HG03558 (cell line): Measurements from ENCODE around the gene PLXDC1.
"Not testable (repeated sequence)": the region's sequence is repeated elsewhere in the genome, so short reads cannot be mapped to it uniquely, and the experiment has no call there.

Source experiments
- ATAC-seq: cut with Tn5 transposase; IDR thresholded peaks from one replicate; pipeline ENCODE4 v1.9.1; 2021; ENCODE audit warnings: moderate number of reproducible peaks; ENCODE audit not compliant: unreplicated experiment; ENCODE audit errors: extremely low read depth

Gene PLXDC1

DNA sequence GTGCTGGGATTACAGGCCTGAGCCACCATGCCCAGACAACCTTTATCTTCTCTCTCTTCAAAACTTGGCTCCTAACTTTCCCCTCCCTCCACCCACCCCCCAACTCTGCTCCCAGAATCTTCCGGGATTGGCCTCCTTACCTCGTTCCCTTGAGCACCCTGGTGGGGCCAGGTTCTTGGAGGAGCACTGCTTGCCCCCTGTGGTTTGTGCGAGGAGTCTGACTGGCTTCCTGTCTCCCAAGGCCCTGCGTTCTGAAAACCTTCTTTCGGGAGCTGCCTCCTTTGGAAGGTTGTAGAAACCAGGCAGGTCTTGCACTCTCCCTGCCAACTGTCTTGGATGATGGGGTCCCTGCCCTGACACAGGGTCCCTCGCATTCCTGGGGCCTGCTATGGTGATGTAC is 19.8 kb downstream of the PLXDC1 start:
- ATAC-seq, result no peak

DNA sequence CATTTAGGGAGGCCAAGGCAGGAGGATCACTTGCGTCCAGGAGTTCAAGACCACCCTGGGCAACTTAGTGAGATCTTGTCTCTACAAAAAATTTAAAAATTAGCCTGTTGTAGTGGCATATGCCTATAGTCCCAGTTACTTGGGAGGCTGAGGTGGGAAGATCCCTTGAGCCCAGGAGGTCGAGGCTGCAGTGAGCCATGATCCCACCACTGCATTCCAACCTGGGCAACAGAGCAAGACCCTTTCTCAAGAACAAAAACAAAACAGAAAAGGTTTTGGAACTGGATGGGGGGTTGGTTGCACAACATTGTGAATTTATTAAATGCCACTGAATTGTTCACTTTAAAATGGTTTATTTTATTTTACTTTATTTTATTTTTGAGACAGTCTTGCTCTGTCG is 21.2 kb downstream of the PLXDC1 start:
- ATAC-seq, result no peak

DNA sequence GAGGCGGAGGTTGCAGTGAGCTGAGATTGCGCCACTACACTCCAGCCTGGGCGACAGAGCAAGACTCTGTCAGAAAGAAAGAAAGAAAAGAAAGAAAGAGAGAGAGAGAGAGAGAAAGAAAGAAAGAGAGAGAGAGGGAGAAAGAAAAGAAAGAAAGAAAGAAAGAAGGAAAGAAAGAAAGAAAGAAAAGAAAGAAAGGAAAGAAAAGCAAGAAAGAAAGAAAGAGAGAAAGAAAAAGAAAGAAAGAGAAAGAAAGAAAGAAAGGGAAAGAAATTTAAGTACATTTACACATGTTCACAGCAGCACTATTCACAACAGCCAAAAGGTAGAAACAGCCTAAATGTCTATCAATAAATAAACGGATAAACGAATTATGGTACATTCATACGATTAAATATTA is 21.9 kb downstream of the PLXDC1 start:
- ATAC-seq, result not testable (repeated sequence)

DNA sequence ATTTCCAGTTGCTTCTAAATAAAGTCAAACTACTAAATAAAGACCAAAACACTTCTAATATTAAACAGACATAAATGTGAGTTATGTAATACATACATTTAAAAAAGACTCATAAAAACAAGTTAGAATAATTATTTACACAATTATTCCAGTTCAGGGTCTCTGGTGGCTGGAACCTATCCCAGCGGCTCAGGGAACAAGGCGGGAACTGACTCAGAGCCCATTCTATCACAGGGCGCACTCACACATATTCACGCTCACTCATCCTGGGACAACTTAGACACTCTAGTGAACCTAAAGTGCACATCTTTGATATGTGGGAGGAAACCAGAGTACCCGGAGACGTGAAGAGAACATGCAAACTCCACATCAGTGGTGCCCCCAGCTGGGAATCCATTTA is 25.0 kb downstream of the PLXDC1 start:
- no peak for ATAC-seq

DNA sequence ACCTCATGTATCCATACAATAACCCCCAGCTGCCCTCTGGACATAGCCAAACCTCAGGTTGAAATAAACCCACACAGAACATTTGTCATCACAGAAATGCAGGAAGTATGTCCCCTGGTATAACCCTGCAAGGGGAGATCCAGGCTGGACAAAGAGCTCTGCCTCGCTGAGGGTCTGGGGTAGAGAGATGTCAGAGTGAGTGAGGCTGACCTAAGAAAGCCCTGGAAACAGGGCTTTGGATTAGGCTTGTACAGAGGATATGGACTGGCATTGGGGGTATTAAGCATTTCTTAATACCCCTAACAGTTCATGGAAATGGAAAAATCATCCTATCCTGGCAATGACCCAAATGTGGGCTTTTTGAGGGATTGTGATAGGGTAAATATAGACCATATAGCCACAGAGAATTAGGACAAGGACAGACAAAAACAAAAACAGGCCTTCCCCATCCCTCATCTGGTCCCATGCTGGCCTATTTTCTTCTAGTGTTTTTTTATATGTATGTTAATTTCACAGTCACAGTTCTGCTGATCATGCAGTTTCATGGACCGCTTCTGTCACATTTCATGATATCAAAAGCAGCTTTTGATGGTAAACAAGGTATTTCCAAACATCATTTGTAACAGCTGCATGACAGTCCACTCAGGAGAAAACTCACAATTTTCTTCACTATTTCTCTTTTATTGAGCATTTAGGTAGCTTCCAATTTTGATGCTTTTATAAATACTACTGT is 26.1 kb downstream of the PLXDC1 start:
- ATAC-seq, result no peak

DNA sequence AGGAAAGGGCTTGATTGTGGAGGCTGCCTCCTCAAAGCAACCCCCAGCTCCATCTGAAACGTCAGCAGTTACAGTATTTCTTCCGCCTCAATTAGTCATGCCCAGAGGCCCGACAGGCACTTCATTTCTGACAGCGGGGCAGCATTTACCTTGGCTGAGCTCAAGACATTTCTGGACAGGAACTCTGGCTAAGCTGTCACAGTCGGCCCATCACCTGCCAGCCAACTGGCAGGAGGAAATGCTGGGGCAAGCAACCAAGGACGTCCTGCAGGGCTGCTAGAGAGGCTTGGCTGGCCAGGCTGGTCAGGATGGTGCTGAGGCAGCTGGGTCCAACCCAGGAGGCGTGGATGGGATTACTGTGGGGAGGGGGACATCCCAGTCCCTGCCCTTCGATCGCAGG is 27.8 kb downstream of the PLXDC1 start:
- no peak for ATAC-seq

DNA sequence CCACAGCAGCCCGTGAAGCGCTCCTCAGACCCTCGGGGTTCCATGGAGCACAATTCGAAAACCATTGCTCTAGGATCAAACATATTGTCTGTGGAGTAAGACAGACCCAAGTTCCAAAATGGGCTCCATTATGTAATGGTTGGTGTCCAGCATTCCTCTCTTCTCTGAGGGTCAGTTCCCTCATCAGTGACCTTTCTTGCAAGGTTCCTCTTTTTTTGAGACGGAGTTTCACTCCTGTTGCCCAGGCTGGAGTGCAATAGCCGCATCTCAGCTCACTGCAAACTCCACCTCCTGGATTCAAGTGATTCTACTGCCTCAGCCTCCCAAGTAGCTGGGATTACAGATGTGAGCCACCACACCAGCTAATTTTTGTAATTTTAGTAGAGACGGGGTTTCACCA is 28.4 kb downstream of the PLXDC1 start:
- ATAC-seq, result no peak

DNA sequence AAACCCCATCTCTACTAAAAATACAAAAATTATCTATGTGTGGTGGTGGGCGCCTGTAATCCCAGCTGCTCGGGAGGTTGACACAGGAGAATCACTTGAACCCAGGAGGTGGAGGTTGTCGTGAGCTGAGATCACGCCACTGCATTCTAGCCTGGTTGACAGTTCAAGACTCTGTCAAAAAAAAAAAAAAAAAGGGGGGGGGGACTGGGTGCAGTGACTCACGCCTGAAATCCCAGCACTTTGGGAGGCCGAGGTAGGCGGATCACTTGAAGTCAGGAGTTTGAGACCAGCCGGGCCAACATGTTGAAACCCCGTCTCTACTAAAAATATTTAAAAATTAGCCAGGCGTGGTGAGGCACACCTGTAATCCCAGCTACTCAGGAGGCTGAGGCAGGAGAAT is 29.5 kb downstream of the PLXDC1 start:
- ATAC-seq, result not testable (repeated sequence)

DNA sequence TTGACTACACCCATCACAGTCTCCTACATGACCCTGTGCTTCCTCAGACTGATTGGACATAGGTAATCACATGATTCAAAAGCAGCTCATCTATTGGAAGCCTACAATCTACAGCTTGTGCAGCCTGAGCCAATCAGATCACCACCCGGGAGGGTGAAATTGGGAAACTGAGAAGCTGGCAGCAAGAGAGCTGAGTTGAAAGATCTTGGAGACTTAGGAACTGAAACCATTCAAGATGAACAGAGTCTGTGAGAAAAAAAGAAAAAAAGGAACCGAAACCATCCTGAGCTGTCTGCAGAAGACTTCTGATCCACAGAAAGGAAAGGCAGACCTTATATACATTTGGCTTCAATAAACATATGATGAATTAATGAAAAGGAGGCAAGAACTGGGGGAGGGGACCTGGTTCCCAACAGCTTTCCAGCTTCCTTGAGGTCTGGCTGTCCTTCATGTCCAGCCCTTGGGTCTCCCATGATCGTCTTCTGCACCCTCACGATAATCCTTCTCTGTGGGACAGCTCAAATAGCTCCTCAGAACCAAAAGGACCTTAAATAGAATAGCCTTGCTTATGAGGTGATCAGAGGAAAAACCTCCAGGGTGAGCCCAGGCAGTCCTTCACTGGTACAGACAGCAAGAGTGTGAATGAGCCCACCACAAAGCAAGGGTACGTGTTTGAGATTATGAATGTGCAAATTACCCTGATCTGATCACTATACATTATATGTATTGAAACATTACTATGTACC is 32.6 kb downstream of the PLXDC1 start:
- ATAC-seq, result no peak

DNA sequence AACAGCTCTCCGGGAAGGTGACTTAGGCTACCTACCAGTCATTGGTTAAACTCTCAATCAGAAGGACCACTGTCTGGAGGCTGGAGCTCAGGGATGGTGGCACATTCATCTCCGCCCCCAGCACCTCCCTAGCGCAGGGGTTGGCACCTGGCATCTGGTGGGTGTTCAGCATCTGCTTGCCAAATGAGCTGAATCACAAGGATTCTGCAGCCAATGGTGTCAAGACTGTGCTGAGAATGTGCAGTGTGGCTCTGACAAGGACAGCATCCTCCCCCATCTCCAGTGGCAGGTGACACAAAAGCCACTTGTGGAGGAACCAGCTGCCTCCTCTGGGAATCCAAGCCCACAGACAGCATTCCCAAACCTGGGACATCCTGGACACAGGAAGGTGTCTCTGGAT is 35.2 kb downstream of the PLXDC1 start:
- no peak for ATAC-seq

DNA sequence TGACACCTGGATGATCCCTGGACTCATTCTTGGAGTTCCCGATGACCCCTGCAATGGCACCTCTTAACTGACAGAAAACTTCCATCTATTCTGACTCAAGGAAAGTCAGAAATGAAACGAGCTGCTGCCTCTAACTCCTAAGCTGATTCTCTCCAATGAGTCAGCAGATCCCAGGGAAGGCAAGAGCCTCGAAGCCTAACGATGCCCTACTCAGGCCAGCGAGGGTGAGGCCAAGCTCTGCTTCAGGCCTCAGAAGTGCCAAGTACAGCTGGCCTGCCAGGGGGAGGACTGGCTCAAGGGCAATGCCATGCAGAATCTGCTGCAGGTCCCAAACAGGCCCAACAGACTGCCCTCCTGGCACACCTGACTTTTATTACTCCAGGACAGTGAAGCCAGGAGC is 36.3 kb downstream of the PLXDC1 start:
- no peak for ATAC-seq

DNA sequence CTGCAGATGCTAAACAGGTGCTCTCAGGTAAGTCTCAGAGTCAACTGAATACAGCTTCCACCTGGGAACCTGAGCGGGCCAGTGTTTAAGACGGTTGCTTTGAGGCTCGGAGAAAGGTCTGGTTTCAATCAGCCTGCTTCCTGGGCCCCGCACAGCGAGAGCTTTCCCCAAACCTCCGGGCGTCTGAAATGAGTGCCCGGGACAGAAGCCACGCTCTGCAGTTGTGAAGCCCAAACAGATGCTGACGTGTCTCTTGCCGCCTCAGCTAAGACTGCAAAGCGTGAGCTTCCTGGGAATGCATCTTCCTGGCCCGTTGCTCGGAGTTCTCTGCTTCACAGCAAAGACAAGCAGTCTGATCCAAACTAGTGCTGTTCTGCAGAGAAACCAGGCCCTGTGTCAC is 36.7 kb downstream of the PLXDC1 start:
- ATAC-seq, result no peak

DNA sequence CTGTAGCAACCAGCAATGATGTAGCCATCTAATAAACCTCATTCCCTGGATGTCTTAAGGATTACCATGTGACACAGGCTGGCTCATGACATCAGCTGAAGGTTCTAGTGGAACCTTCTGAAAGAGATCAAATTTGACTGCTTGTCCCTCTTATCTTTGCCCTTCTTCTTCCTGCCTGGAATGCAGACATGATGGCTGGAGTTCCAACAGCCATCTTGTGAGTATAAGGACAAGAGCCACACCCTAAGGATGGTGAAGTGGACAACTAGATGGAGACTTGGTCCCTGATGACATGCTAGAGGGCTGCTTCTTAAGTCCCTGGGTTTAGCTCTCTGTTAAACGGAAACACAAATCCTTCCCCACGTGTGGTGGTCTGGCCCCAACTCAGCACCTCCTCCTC is 37.6 kb downstream of the PLXDC1 start:
- ATAC-seq, result no peak

DNA sequence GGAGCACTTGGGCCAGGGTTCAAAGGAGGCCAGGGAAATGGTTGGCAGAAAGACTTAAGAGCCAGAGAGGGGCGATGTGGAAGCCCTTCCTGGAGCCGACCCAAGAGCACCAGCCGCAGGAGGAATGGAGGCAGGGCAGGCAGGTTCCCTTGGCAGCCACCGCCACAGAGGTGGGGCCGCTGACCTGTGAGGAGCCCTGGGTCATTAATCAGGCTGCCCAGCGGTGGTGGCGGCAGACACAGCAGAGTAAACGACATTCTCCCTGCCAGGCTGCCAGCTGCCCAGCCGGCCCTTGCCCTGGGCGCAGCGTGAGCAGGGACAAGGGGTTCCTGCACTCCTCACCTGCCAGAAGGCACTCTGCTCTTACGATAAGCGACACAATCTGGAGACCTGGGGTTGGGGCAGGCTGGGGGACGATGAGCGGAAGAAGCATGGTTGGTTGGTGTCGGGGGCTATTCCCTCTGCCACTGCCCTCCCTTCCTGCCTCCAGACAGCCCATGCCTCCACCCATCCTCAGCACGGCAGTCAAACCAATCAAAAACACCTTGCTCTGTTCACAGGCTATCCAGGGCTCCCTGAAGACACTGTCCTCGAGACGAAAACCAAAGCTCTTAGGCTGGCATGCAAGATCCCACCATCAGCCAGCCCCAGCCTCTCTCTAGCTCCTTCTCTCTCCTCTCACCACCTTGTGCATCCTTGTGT is 40.9 kb downstream of the PLXDC1 start:
- no peak for ATAC-seq

DNA sequence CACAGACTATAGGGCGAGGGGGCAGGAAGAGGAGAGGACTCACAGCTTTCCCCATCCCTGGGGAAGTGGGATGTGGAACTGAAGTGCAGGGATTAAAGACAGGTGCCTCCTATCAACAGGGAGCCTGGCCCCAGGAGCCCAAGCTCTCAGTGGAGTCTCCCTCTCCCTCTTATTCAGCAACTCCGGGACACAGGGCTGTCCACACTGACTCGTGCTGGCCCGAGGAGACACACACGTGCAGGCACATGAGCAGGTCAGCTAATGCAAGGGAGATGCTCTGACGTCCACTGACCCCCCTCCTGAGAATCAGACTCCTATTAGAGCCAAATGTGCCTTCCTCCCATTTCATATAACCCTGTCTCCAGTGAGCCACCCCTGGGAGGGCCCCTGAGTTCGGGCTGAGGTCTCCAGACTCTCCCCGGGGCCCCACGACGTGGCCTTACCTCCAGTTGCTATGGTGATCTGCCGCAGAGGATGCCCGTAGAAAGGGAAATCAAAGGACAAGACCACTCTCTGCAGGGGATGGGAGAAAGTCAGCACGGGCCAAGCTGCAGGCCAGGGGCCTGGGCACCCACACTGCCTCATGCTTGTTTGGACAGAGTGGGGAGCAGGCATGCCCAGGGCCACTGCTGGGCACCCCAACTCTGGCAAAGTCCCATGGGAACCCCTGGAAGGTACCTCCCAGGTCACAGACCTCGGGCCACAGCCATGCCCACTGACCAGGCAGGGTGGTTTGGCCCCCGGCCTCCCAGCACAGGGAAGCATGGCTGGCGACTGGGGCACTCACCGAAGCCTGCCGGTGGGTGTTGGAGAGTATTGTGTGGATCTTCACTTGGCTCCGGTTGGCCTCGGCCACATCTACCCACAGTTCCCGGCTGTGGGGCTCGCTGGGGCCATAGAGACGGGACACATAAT is 42.7 kb downstream of the PLXDC1 start:
- ATAC-seq, result no peak

DNA sequence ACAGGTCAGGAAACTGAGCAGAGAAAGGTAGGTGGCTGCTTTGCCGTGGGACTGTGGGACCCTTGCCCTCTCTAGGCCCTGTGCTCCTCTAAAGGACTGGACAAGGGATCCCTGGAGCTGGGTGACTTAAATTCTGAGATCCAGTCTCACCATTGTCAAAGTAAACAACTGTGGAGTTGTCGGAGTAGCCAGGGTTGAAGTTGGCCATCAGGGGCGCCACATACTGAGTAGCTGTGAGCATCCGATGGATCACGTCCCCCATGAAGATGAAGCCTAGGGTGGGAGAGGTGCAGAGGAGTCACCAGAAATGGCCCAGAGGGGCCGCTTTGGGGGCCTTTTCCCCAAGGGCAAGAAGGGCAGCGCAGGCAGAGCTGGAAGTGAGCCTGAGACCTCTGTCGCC is 43.5 kb downstream of the PLXDC1 start:
- ATAC-seq, result no peak

DNA sequence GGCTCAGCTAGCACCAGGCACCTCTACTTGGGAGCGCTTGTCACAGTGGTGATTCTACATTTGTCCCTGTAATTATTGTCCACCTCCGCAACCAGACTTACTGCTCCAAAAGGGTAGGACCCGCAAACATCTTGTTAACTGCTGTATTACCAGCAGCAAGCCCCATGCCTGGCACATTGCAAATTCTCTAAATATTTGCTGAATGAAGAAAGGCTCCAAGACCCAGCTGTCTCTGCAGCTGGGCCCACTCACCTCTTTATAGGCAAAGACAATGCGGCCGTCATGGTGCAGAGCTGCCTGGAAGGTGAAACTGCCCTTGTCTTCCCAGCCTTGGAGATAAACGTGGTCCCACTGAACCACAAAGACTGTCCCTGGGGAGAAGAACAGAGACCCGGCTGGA is 44.3 kb downstream of the PLXDC1 start:
- ATAC-seq, result no peak

DNA sequence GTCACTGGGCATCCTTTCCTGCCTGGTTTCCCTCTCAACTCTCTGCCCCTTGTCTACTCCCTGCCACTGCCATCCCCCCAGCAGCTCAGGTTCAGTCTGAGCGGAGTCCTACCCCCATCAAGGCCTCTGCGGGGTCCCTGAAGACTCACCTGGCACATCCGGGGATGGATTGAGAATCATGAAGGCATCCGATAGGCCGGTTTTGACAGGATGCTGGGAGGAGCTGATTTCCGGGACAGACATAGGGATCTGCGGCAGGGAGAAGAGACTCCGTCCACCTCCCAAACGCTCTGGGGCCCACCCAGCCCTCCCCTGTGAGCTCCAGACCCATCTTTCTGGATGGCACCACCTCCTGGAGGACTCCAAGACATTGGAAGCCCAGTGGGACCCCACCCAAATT is 45.7 kb downstream of the PLXDC1 start:
- ATAC-seq, result no peak

DNA sequence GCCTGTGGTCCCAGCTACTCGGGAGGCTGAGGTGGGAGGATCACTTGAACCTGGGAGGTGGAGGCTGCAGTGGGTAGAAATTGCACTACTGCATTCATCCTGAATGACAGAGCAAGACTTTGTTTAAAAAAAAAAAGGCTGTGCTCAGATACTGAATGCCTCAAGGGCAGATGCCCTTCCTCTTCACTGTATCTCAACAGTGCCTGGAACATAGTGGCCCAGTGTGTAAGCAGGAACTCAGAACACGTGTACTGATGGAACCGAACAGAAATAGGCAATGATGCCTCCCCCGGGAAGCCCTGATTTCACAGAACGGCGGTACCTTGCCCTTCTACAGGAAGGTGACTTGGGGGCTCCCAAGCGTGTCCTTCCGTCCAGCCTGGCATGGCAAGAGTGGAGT is 46.8 kb downstream of the PLXDC1 start:
- no peak for ATAC-seq

DNA sequence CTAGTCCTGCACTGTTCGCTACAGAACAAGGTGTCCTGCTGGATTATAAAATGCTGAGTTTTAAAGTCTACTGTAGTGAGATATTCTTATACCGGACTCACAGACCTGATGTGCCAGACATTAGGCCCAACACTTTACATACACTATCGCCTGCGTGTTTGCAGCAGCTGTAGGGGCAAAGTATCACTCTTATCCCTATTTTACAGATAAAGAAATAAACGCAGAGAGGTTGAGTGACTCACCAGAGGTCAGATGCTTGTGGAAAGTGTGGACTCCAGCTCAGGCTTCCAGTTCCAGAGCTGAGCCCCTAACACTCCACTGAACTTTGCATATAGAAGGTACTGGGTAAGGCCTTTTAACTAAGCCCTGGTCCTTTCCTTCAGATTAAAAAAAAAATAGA is 47.4 kb downstream of the PLXDC1 start:
- ATAC-seq, result no peak
